Stimulated activated naive CD8-positive, alpha-beta T cell treated with anti-CD3 and anti-CD28 coated beads, Interleukin-15, Interleukin-2, amounts not matched to agents 100 ng/mL and 50 ng/mL, for 24 hours (primary cell): Measurements from ENCODE around the gene USP10.

ENCODE experiments used
- H3K27ac Mint-ChIP-seq: one replicate; pipeline ENCODE4 v1.8.0; 2021; ENCODE audit warnings: mild to moderate bottlenecking, mixed read lengths
- H3K27me3 Mint-ChIP-seq: one replicate; pipeline ENCODE4 v1.8.0; 2021; ENCODE audit warnings: mixed read lengths
- H3K36me3 Mint-ChIP-seq: one replicate; pipeline ENCODE4 v1.8.0; 2021; ENCODE audit warnings: low read depth, mixed read lengths
- H3K4me1 Mint-ChIP-seq: one replicate; pipeline ENCODE4 v1.8.0; 2021; ENCODE audit warnings: low read depth, mixed read lengths
- H3K4me3 Mint-ChIP-seq: one replicate; pipeline ENCODE4 v1.8.0; 2021; ENCODE audit warnings: mild to moderate bottlenecking, mixed read lengths
- H3K9me3 Mint-ChIP-seq: one replicate; pipeline ENCODE4 v1.8.0; 2021; ENCODE audit warnings: mixed read lengths

The USP10 gene

GRCh38 chr16:84813141-84813934 is 113.5 kb downstream of the USP10 start:
- no peaks in the 10 kb centered on the region for H3K36me3 Mint-ChIP-seq
- no peak overlapping the region for H3K27ac Mint-ChIP-seq
- H3K4me1 Mint-ChIP-seq: peaks cover 12% of the 10 kb centered on the region
- peaks cover 5% of the 10 kb centered on the region for H3K27me3 Mint-ChIP-seq
- H3K9me3 Mint-ChIP-seq: no peaks in the 10 kb centered on the region
- H3K4me3 Mint-ChIP-seq: no peak overlapping the region

GRCh38 chr16:84815462-84815861 is 115.7 kb downstream of the USP10 start:
- Mint-ChIP-seq H3K27ac (no peak overlapping the region), H3K27me3 (peaks cover 15% of the 10 kb centered on the region), H3K4me1 (peaks cover 16% of the 10 kb centered on the region), H3K36me3 (no peaks in the 10 kb centered on the region), H3K9me3 (no peaks in the 10 kb centered on the region), H3K4me3 (no peak overlapping the region)

DNA sequence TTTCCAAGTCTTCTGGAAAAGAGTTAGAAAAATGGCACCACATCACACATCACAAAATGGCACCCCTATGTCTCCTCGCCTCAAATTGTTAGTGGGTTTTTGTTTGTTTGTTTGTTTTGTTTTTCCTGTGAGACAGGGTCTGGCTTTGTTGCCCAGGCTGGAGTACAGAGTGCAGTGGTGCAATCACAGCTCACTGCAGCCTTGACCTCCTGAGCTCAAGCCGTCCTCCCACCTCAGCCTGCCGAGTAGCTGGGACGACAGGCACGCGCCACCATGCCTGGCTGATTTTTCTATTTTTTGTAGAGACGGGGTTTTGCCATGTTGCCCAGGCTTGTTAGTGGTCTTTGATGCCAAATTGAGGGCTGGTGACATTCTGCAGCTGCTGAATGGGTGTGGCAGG is 116.2 kb downstream of the USP10 start:
- peaks cover 17% of the 10 kb centered on the region for H3K27me3 Mint-ChIP-seq
- H3K4me1 Mint-ChIP-seq: peaks cover 14% of the 10 kb centered on the region
- no peak overlapping the region for H3K27ac Mint-ChIP-seq
- H3K9me3 Mint-ChIP-seq: no peaks in the 10 kb centered on the region
- no peaks in the 10 kb centered on the region for H3K36me3 Mint-ChIP-seq
- H3K4me3 Mint-ChIP-seq: no peak overlapping the region

DNA sequence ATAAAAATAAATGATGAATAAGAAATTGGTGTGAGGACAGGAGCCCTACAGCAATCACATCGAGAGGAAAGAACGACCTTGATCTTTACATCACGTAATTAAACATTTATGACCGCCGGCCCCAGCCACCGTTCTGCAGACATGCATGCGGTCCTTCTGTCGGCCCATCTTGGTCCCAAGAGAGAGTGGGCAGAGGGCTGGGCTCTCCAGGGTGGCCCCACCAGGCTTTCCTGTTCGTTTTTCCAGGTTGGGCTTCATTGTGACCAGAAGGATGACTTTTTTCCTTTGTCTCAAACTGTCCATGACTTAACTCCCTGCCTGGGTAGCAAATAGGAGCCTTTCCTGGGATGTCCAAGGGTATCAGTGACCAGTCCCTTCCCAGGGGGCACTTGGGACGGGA is 116.7 kb downstream of the USP10 start:
- no peaks in the 10 kb centered on the region for H3K9me3 Mint-ChIP-seq
- no peak overlapping the region for H3K27ac Mint-ChIP-seq
- H3K27me3 Mint-ChIP-seq: peaks cover 21% of the 10 kb centered on the region
- no peak overlapping the region for H3K4me3 Mint-ChIP-seq
- H3K36me3 Mint-ChIP-seq: no peaks in the 10 kb centered on the region
- H3K4me1 Mint-ChIP-seq: peaks cover 9% of the 10 kb centered on the region

DNA sequence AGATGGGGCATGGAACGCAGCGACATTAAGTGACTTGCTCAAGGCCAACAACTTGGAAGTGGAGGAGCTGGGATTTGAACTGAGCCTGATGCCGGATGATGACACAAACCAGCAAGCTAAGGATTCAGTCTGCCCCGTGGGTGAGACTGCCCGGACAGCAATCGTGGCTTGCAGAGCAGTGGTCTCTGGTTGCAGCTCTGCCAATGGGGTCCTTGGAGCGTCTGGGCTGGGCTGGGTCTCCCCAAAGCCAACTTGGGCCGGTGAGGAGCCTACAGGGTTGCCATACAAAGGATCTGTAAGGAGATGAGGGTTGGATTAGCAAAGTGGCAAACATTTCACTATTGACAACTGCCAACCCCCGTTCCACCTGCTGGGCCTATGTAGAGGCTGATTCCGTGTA is 117.4 kb downstream of the USP10 start:
- Mint-ChIP-seq H3K27me3 (peaks cover 28% of the 10 kb centered on the region), H3K27ac (no peak overlapping the region), H3K4me3 (no peak overlapping the region), H3K9me3 (no peaks in the 10 kb centered on the region), H3K4me1 (peaks cover 9% of the 10 kb centered on the region), H3K36me3 (no peaks in the 10 kb centered on the region)

GRCh38 chr16:84817613-84818012 is 117.8 kb downstream of the USP10 start:
- Mint-ChIP-seq H3K27ac (no peak overlapping the region), H3K4me3 (no peak overlapping the region), H3K36me3 (no peaks in the 10 kb centered on the region), H3K4me1 (peaks cover 9% of the 10 kb centered on the region), H3K9me3 (no peaks in the 10 kb centered on the region), H3K27me3 (peaks cover 31% of the 10 kb centered on the region)

DNA sequence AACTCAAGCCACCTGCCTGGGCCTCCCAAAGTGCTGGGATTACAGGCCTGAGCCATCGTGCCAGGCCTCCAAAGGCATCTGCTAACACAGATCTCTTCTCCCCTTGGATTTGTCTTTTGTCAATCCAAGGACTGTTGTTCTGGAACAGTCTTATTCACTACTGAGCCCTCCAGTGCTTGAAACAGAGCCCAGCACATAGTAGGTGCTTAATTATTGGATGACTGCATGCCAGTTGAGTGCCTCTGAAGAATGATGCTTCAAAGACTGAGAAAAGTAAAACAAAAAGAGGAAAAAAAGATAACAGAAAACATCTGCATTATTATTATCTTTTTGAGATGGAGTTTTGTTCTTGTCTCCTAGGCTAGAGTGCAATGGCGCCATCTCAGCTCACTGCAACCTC is 118.3 kb downstream of the USP10 start:
- no peaks in the 10 kb centered on the region for H3K9me3 Mint-ChIP-seq
- H3K27ac Mint-ChIP-seq: no peak overlapping the region
- H3K4me1 Mint-ChIP-seq: peaks cover 9% of the 10 kb centered on the region
- peaks cover 30% of the 10 kb centered on the region for H3K27me3 Mint-ChIP-seq
- H3K36me3 Mint-ChIP-seq: no peaks in the 10 kb centered on the region
- H3K4me3 Mint-ChIP-seq: no peak overlapping the region

GRCh38 chr16:84818989-84819643 is 119.3 kb downstream of the USP10 start:
- H3K27me3 Mint-ChIP-seq: peaks cover 34% of the 10 kb centered on the region
- H3K9me3 Mint-ChIP-seq: no peaks in the 10 kb centered on the region
- no peaks in the 10 kb centered on the region for H3K36me3 Mint-ChIP-seq
- no peak overlapping the region for H3K27ac Mint-ChIP-seq
- H3K4me1 Mint-ChIP-seq: peaks cover 9% of the 10 kb centered on the region
- H3K4me3 Mint-ChIP-seq: no peak overlapping the region

- peaks cover 9% of the 10 kb centered on the region for H3K4me1 Mint-ChIP-seq
- no peaks in the 10 kb centered on the region for H3K36me3 Mint-ChIP-seq
- no peak within 1 kb of the TSS for H3K27ac Mint-ChIP-seq
- no peaks in the 10 kb centered on the region for H3K9me3 Mint-ChIP-seq
- H3K4me3 Mint-ChIP-seq: peak within 1 kb of the TSS; percentile 69
- peaks cover 38% of the 10 kb centered on the region for H3K27me3 Mint-ChIP-seq
These were observed 120.0 kb downstream of the USP10 start, which contains the start of gene CRISPLD2 for GRCh38 chr16:84819644-84820304. Gene CRISPLD2 (plus strand): TSS chr16:84819985. CDS start chr16:84838496, 18,511 bp downstream.

DNA sequence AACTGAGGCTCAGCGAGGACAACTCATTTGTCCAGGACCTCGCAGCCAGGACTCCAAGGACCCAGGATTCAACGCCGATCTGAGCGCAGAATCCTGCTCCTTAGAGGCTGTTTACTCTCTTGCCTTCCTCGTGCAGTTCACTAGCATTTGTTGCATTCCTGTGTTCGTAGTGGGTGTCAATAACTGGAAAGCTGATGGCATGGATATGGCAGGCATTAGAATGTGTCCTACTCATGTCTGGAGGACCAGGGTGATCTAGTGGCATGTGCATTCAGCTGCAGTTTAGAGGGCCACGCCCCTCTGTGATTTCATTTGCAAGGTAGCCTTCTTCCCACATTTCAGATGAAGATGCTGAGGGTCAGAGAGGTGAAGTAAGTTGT is 120.5 kb downstream of the USP10 start:
- no peaks in the 10 kb centered on the region for H3K9me3 Mint-ChIP-seq
- H3K36me3 Mint-ChIP-seq: no peaks in the 10 kb centered on the region
- peaks cover 38% of the 10 kb centered on the region for H3K27me3 Mint-ChIP-seq
- peak overlapping the region; percentile 69 for H3K4me3 Mint-ChIP-seq
- no peak overlapping the region for H3K27ac Mint-ChIP-seq
- peaks cover 9% of the 10 kb centered on the region for H3K4me1 Mint-ChIP-seq

DNA sequence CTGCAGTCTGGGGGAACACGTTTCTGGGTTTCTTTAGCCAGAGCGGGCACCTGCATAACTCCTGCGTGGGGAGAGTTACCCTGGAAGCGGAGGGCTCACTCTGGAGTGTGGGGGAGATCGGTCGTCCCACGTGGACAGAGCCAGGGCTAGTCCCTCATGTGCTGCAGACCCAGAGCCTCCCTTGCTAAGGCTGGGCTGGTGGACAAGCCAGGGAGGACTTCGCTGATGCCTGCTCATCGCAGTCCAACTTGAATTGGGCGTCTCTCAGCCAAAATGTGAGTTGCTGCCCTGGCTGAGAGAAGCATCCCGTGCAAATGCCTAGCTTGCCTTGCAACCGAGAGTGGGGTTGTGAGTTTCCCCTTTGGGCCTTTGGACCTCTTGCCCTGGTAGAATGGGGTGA is 121.0 kb downstream of the USP10 start:
- H3K4me3 Mint-ChIP-seq: no peak overlapping the region
- H3K27me3 Mint-ChIP-seq: peaks cover 38% of the 10 kb centered on the region
- H3K27ac Mint-ChIP-seq: no peak overlapping the region

DNA sequence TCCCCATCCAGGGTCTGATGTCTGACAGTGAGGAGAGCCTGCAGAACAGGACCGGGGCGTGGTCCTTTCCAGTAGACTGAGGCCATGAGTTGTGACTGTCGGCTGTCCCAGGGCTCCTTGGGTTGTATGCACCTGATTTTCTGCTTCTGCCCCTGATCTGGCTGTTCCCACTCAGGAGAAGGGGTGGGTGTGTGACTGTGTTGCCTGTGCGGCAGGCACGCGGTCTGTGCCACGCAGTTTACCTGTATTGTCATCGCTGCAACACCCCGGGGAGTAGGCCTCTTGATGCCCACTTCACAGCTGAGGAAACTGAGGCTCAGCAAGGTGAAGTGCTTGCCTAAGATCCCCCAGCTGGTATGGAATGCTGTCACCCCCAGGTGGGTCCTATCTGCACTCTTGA is 121.4 kb downstream of the USP10 start:
- Mint-ChIP-seq H3K36me3 (no peaks in the 10 kb centered on the region), H3K4me3 (no peak overlapping the region), H3K27me3 (peaks cover 38% of the 10 kb centered on the region), H3K27ac (no peak overlapping the region), H3K9me3 (no peaks in the 10 kb centered on the region), H3K4me1 (peaks cover 9% of the 10 kb centered on the region)

More for the DNA sequence above, 121.0 kb downstream of the USP10 start:
- Mint-ChIP-seq H3K36me3 (no peaks in the 10 kb centered on the region), H3K4me1 (peaks cover 9% of the 10 kb centered on the region), H3K9me3 (no peaks in the 10 kb centered on the region)

- H3K27ac Mint-ChIP-seq: no peak overlapping the region
These were observed 122.2 kb downstream of the USP10 start for GRCh38 chr16:84821728-84822689.

GRCh38 chr16:84822990-84823389 is 123.2 kb downstream of the USP10 start:
- H3K9me3 Mint-ChIP-seq: no peaks in the 10 kb centered on the region
- no peaks in the 10 kb centered on the region for H3K36me3 Mint-ChIP-seq
- no peak overlapping the region for H3K27ac Mint-ChIP-seq
- peaks cover 9% of the 10 kb centered on the region for H3K4me1 Mint-ChIP-seq
- H3K27me3 Mint-ChIP-seq: peaks cover 38% of the 10 kb centered on the region
- no peak overlapping the region for H3K4me3 Mint-ChIP-seq

More at GRCh38 chr16:84821728-84822689, 122.2 kb downstream of the USP10 start:
- Mint-ChIP-seq H3K9me3 (no peaks in the 10 kb centered on the region), H3K27me3 (peaks cover 38% of the 10 kb centered on the region), H3K4me3 (no peak overlapping the region), H3K4me1 (peaks cover 9% of the 10 kb centered on the region), H3K36me3 (no peaks in the 10 kb centered on the region)
